ENCODE results near the gene HINFP. TPM values are rescaled to one million over a fixed set of nuclear protein-coding genes. Genes with fewer than 3 reads are reported as not detected.

HINFP gene
- total and polyA plus RNA-seq, 2 of the 8 experiments (the other 6 are each of a cell fraction or from before 2014, with no cell fraction given), result 35.0 to 37.3 TPM

GRCh38 chr11:119160151-119160550 lies 38.8 kb downstream of the HINFP start:
- Histone ChIP-seq H2BK12ac (ENCODE audit: low read depth, low read length) (0 out of 2 replicates have a peak overlapping the region, but pooled peaks have one; percentile 11), H4K20me1 (replicated peaks in 1 of 2; ENCODE audit: control insufficient read depth in 1 of 2, insufficient read depth in 2 of 2, low read length in 2 of 2) (no peaks in the 10 kb centered on the region), H3K79me2 (ENCODE audit: control insufficient read depth in 1 of 2, insufficient read depth in 2 of 2, low read length in 2 of 2) (no peaks in the 10 kb centered on the region), H2AFZ (ENCODE audit: low read length) (no peak overlapping the region), H3K27ac (ENCODE audit: low read depth, low read length) (no peak overlapping the region), H3K9me3 (ENCODE audit: insufficient read depth in 2 of 2, low read depth in 1 of 2, low read length in 1 of 2) (no peaks in the 10 kb centered on the region), H2AK5ac (ENCODE audit: low read depth, low read length) (peak overlapping the region; percentile 53; the same call in 1 of the 2 replicates), H3K23me2 (ENCODE audit: low read depth, low read length) (no peaks in the 10 kb centered on the region), H3K9ac (replicated peaks in 1 of 4; ENCODE audit: extremely low read depth in 1 of 4, low read depth in 3 of 4, low read length in 3 of 4) (no peak overlapping the region), H3K36me3 (ENCODE audit: control insufficient read depth in 2 of 4, insufficient read depth in 4 of 4, low read length in 3 of 4) (no peaks in the 10 kb centered on the region), H3K79me1 (ENCODE audit: low read depth, low read length) (no peaks in the 10 kb centered on the region), H3K4me2 (ENCODE audit: insufficient read depth in 1 of 2, low read depth in 2 of 2, low read length in 2 of 2) (0 out of 4 replicates have a peak overlapping the region, but pooled peaks of 1 of the 2 experiments have one; percentile 27), H3K4me3 (ENCODE audit: extremely low read depth in 1 of 4, insufficient read depth in 2 of 4, low read depth in 3 of 4, low read length in 4 of 4) (no peak overlapping the region), H3K4me1 (replicated peaks in 1 of 4; ENCODE audit: control insufficient read depth in 3 of 4, insufficient read depth in 4 of 4, low read length in 3 of 4) (peaks cover 0 to 5% (median 2%) of the 10 kb centered on the region in 4 experiments; a peak in 4 of 7 replicates), H4K91ac (replicated peaks; ENCODE audit: insufficient read length, low read length) (no peak overlapping the region), H3K56ac (replicated peaks; ENCODE audit: insufficient read length, low read depth, low read length) (no peak overlapping the region), H3K14ac (ENCODE audit: insufficient read length) (no peak overlapping the region), H4K5ac (ENCODE audit: insufficient read length, low read depth, low read length) (peak overlapping the region; percentile 19), H2BK15ac (ENCODE audit: low read length) (0 out of 2 replicates have a peak overlapping the region, but pooled peaks have one; percentile 46), H3K27me3 (replicated peaks in 1 of 4; ENCODE audit: control insufficient read depth in 3 of 4, extremely low read depth in 1 of 4, insufficient read depth in 3 of 4, low read length in 3 of 4) (no peaks in the 10 kb centered on the region; a peak in 2 of 7 replicates), H4K8ac (ENCODE audit: extremely low read depth, insufficient read depth, low read length) (peak overlapping the region; percentile 79; the same call in 1 of the 2 replicates), H2BK5ac (ENCODE audit: low read depth, low read length) (no peak overlapping the region), H3K4ac (replicated peaks; ENCODE audit: insufficient read length, low read depth, low read length) (no peak overlapping the region), H2BK120ac (replicated peaks; ENCODE audit: low read depth, low read length) (no peak overlapping the region), H2BK20ac (ENCODE audit: low read length) (no peak overlapping the region), H3K18ac (ENCODE audit: extremely low read depth, low read length) (no peak overlapping the region), H3K23ac (ENCODE audit: insufficient read length) (no peak overlapping the region)
- 92% methylated on average over 9 of the region's 9 CpGs; no CpG with 5 or more reads in 1 of the 2 experiments for WGBS, 2 experiments (ENCODE audit: extremely low coverage in 1 of 2, insufficient coverage in 1 of 2, insufficient read length in 1 of 2, insufficient replicate concordance in 2 of 2, low coverage in 1 of 2, low lambda C conversion rate in 2 of 2, missing lambda C conversion rate in 1 of 2)
- POLR2A ChIA-PET (ENCODE audit: partially characterized antibody), result interaction anchor here (1.2 to 2.3 kb wide), 4 partner anchors 9 to 142 kb away, joined by 3 to 12 read pairs (median 4); partner anchors contain the start of genes CBL, NLRX1, RPS25 and TRAPPC4
- FAIRE-seq (no peak), DNase-seq (ENCODE audit: low read depth in 1 of 2, low spot score in 2 of 2) (no peak)
- CTCF ChIA-PET (ENCODE audit: partially characterized antibody), result interaction anchor here (1.0 to 23.6 kb wide), 9 partner anchors 10 to 164 kb away, joined by 3 to 389 read pairs (median 10); partner anchors contain the start of genes ABCG4, CBL, NHERF4 and NLRX1
- TF ChIP-seq TBP (IDR thresholded peaks at IDR 0.05; ENCODE audit: low read depth, low read length) (no peak), PHF8 (conservative IDR thresholded peaks at IDR 0.05; ENCODE audit: low read depth, low read length) (no peak), USF2 (IDR thresholded peaks at IDR 0.05; ENCODE audit: low read length) (no peak), RNF2 (IDR thresholded peaks at IDR 0.05; ENCODE audit: borderline replicate concordance, low read depth, low read length, missing control alignments, poor library complexity, severe bottlenecking) (no peak), BRCA1 (IDR thresholded peaks at IDR 0.05; ENCODE audit: low read depth, low read length) (no peak), SIRT6 (IDR thresholded peaks at IDR 0.05; ENCODE audit: low read length) (no peak), CTCF (IDR thresholded peaks at IDR 0.05; ENCODE audit: control extremely low read depth in 1 of 3, insufficient read depth in 1 of 3, low read depth in 1 of 3, low read length in 3 of 3) (no peak), CBX5 (IDR thresholded peaks at IDR 0.05; ENCODE audit: low read depth, low read length) (no peak)

Data from H1 (cell line).